Parietal lobe (tissue), 1 donor: ENCODE measurements around the gene PTH2. TPM values are rescaled to one million over a fixed set of nuclear protein-coding genes. Genes with fewer than 3 reads are reported as not detected.

Experiments
- total RNA-seq: library from RNA; depleted of rRNA; stranded (reverse); fragments of >200 nt; gene quantifications from one replicate; pipeline ENCODE4 v1.2.3, GENCODE V29; 2014

Gene PTH2
- not detected for total RNA-seq

GRCh38 chr19:49423071-49423984 is at the start of gene PTH2:
TSS of gene PTH2 (minus strand) at chr19:49423441. CDS start at chr19:49423339, 102 bp downstream.

GRCh38 chr19:49453013-49453756 is 29.9 kb upstream of the PTH2 start, which contains the start of gene ALDH16A1:
TSS of gene ALDH16A1 (plus strand) at chr19:49453225. CDS start at chr19:49453332, 107 bp downstream.

GRCh38 chr19:49451430-49452181 is 28.4 kb upstream of the PTH2 start, which contains the start of gene PIH1D1:
TSS of gene PIH1D1 (minus strand) at chr19:49451814. CDS start at chr19:49451574, 240 bp downstream.

GRCh38 chr19:49441210-49441959 is 18.1 kb upstream of the PTH2 start, which contains the start of gene SLC17A7:
TSS of gene SLC17A7 (minus strand) at chr19:49441527. CDS start at chr19:49441379, 148 bp downstream.

GRCh38 chr19:49425178-49425577 is 1.9 kb upstream of the PTH2 start, which contains the start of gene GFY:
TSS of gene GFY (plus strand) at chr19:49425388. CDS start at chr19:49426431, 1,043 bp downstream.

GRCh38 chr19:49387936-49388372 is 35.3 kb downstream of the PTH2 start, which contains the start of gene KASH5:
TSS of gene KASH5 (plus strand) at chr19:49388249. CDS start at chr19:49390884, 2,635 bp downstream.

Other genes starting within 250 kb of the PTH2 start
- 0.94 TPM for gene SLC6A16, start 98.2 kb downstream of the PTH2 start, total RNA-seq
- 0.94 TPM for gene CD37, start 88.0 kb downstream of the PTH2 start, total RNA-seq
- gene TEAD2, start 61.0 kb downstream of the PTH2 start, total RNA-seq = 9.4 TPM
- gene DKKL1, start 59.6 kb downstream of the PTH2 start, total RNA-seq = 1.9 TPM
- gene KASH5, start 35.2 kb downstream of the PTH2 start, total RNA-seq = not detected
- not detected for gene GFY, start 1.9 kb upstream of the PTH2 start, total RNA-seq
- gene SLC17A7, start 18.1 kb upstream of the PTH2 start, total RNA-seq = 36.6 TPM
- gene PIH1D1, start 28.4 kb upstream of the PTH2 start, total RNA-seq = 62.9 TPM
- 7.5 TPM for gene ALDH16A1, start 29.8 kb upstream of the PTH2 start, total RNA-seq
- gene FLT3LG, start 50.8 kb upstream of the PTH2 start, total RNA-seq = not detected
- 2,146 TPM for gene RPL13A, start 64.2 kb upstream of the PTH2 start, total RNA-seq
- 4,186 TPM for gene RPS11, start 73.0 kb upstream of the PTH2 start, total RNA-seq
- 11.6 TPM for gene FCGRT, start 89.2 kb upstream of the PTH2 start, total RNA-seq
- 4.7 TPM for gene RCN3, start 104.6 kb upstream of the PTH2 start, total RNA-seq
- gene NOSIP, start 157.1 kb upstream of the PTH2 start, total RNA-seq = 32.9 TPM
- gene PRRG2, start 157.9 kb upstream of the PTH2 start, total RNA-seq = 0.94 TPM
- gene PRR12, start 167.7 kb upstream of the PTH2 start, total RNA-seq = 15.3 TPM
- 0.94 TPM for gene RRAS, start 216.7 kb upstream of the PTH2 start, total RNA-seq
- gene SCAF1, start 218.8 kb upstream of the PTH2 start, total RNA-seq = 18.8 TPM
- gene IRF3, start 242.4 kb upstream of the PTH2 start, total RNA-seq = 11.3 TPM
- gene BCL2L12, start 242.5 kb upstream of the PTH2 start, total RNA-seq = not detected